ENCODE measurements around the gene TMEM208. TPM values are rescaled to one million over a fixed set of nuclear protein-coding genes. Genes with fewer than 3 reads are reported as not detected.

The TMEM208 gene
- total RNA-seq, 4 donors from 2014 or later = 19.5 to 26.7 (median 23.8) TPM

DNA sequence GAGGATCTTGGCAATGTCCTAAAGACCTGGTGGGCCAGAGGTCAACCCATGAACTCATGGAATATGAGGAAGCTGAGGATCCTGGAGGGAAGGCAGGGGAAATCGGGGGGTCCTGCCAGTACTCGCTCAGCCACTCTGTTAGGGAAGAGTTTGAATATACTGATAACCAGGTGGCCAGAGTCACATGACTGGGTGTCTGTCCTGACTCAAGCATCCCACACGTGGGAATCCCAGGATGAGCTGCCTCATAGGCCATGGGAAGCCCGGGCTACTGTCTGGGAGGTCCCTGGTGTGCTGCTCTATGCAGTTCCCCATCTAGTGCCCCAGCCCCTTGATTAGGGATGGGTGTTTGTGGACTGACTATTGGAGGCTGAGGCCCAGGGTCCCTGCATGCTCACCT lies 38.6 kb upstream of the TMEM208 start:
- 79% methylated on average over 2 of the region's 4 CpGs for WGBS
- Histone ChIP-seq H3K36me3 (peaks cover 0 to under 1% (median under 1%) of the 10 kb centered on the region in 4 donors), H3K4me3 (no peak overlapping the region), H3K27me3 (no peaks in the 10 kb centered on the region), H3K9me3 (no peaks in the 10 kb centered on the region), H3K27ac (replicated peaks in 1 of 4) (no peak overlapping the region), H3K4me1 (peaks cover 42 to 43% (median 42%) of the 10 kb centered on the region in 4 donors)
- DNase-seq (ENCODE audit: extremely low spot score) = no peak
- TF ChIP-seq, protein P1, sequence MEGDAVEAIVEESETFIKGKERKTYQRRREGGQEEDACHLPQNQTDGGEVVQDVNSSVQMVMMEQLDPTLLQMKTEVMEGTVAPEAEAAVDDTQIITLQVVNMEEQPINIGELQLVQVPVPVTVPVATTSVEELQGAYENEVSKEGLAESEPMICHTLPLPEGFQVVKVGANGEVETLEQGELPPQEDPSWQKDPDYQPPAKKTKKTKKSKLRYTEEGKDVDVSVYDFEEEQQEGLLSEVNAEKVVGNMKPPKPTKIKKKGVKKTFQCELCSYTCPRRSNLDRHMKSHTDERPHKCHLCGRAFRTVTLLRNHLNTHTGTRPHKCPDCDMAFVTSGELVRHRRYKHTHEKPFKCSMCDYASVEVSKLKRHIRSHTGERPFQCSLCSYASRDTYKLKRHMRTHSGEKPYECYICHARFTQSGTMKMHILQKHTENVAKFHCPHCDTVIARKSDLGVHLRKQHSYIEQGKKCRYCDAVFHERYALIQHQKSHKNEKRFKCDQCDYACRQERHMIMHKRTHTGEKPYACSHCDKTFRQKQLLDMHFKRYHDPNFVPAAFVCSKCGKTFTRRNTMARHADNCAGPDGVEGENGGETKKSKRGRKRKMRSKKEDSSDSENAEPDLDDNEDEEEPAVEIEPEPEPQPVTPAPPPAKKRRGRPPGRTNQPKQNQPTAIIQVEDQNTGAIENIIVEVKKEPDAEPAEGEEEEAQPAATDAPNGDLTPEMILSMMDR (IDR thresholded peaks at IDR 0.05) = no peak
- TF ChIP-seq POLR2A (IDR thresholded peaks at IDR 0.05; ENCODE audit: low read depth) (no peak), POLR2AphosphoS5 (IDR thresholded peaks at IDR 0.05) (no peak), EP300 (IDR thresholded peaks at IDR 0.05) (no peak)
- intact Hi-C loops (cut with DNase I) = no loop called here

GRCh38 chr16:67188798-67189197 lies 38.1 kb upstream of the TMEM208 start:
- intact Hi-C loops (cut with DNase I) = no loop called here
- Histone ChIP-seq H3K27me3 (no peaks in the 10 kb centered on the region), H3K9me3 (no peaks in the 10 kb centered on the region), H3K4me1 (peaks cover 45 to 47% (median 46%) of the 10 kb centered on the region in 4 donors), H3K27ac (replicated peaks in 1 of 4) (no peak overlapping the region), H3K4me3 (no peak overlapping the region), H3K36me3 (peaks cover 0 to 5% (median 4%) of the 10 kb centered on the region in 4 donors)
- no peak for DNase-seq (ENCODE audit: extremely low spot score)
- TF ChIP-seq POLR2A (IDR thresholded peaks at IDR 0.05; ENCODE audit: low read depth) = no peak
- TF ChIP-seq EP300 (IDR thresholded peaks at IDR 0.05) = no peak
- no peak for TF ChIP-seq POLR2AphosphoS5 (IDR thresholded peaks at IDR 0.05)
- TF ChIP-seq, protein P1 (IDR thresholded peaks at IDR 0.05) = no peak
- WGBS = 88% methylated on average over 10 of the region's 15 CpGs

GRCh38 chr16:67190041-67190440 lies 36.9 kb upstream of the TMEM208 start, which contains the start of gene EXOC3L1:
Gene EXOC3L1, minus strand, starts transcription at chr16:67190136. Its CDS starts 460 bp downstream, at chr16:67189676.
- DNase-seq (ENCODE audit: extremely low spot score) = no peak
- TF ChIP-seq, protein P1 (IDR thresholded peaks at IDR 0.05) = no peak
- TF ChIP-seq POLR2AphosphoS5 (IDR thresholded peaks at IDR 0.05) = no peak
- TF ChIP-seq EP300 (IDR thresholded peaks at IDR 0.05) = no peak
- no peak for TF ChIP-seq POLR2A (IDR thresholded peaks at IDR 0.05; ENCODE audit: low read depth)
- no peak within 1 kb of the TSS for H3K4me3 ChIP-seq
- 40% methylated on average over 4 of the region's 6 CpGs for WGBS
- H3K27me3 ChIP-seq = no peaks in the 10 kb centered on the region
- H3K9me3 ChIP-seq = no peaks in the 10 kb centered on the region
- H3K36me3 ChIP-seq = peaks cover 9 to 18% (median 17%) of the 10 kb centered on the region in 4 donors
- peaks cover 43 to 48% (median 47%) of the 10 kb centered on the region in 4 donors for H3K4me1 ChIP-seq
- intact Hi-C loops (cut with DNase I) = no loop called here
- H3K27ac ChIP-seq (replicated peaks in 1 of 4) = no peak within 1 kb of the TSS

GRCh38 chr16:67190448-67191399 lies 36.2 kb upstream of the TMEM208 start:
- WGBS = 78% methylated on average over 13 of the region's 13 CpGs
- Histone ChIP-seq H3K27me3 (no peaks in the 10 kb centered on the region), H3K27ac (replicated peaks in 1 of 4) (no peak overlapping the region), H3K4me3 (no peak overlapping the region), H3K36me3 (peaks cover 16 to 25% (median 24%) of the 10 kb centered on the region in 4 donors), H3K9me3 (no peaks in the 10 kb centered on the region), H3K4me1 (peaks cover 36 to 41% (median 40%) of the 10 kb centered on the region in 4 donors)
- TF ChIP-seq POLR2AphosphoS5 (IDR thresholded peaks at IDR 0.05) = no peak
- no peak for TF ChIP-seq EP300 (IDR thresholded peaks at IDR 0.05)
- TF ChIP-seq POLR2A (IDR thresholded peaks at IDR 0.05; ENCODE audit: low read depth) = no peak
- TF ChIP-seq, protein P1 (IDR thresholded peaks at IDR 0.05) = no peak
- DNase-seq (ENCODE audit: extremely low spot score) = no peak
- intact Hi-C loops (cut with DNase I) = no loop called here
